GM06990 (cell line): Measurements from ENCODE around the gene SMIM10.
"Not testable (repeated sequence)": the region's sequence is repeated elsewhere in the genome, so short reads cannot be mapped to it uniquely, and the experiment has no call there.

ENCODE experiments used
- DNase-seq: peaks from one replicate; pipeline ENCODE4 v3.0.0-alpha.2; 2011; ENCODE audit not compliant: insufficient read length; ENCODE audit errors: extremely low read depth
- H3K27me3 ChIP-seq: replicated peaks from 2 replicates; pipeline ENCODE4 v1.6.0; 2011; ENCODE audit warnings: low read length; ENCODE audit not compliant: control insufficient read depth, insufficient read depth
- H3K36me3 ChIP-seq: 2 replicates; pipeline ENCODE4 v1.5.1; 2011; ENCODE audit warnings: low read length; ENCODE audit not compliant: control insufficient read depth, insufficient read depth
- H3K4me3 ChIP-seq: replicated peaks from 2 replicates; pipeline ENCODE4 v1.5.1; 2011; ENCODE audit warnings: low read depth, mild to moderate bottlenecking, control low read depth, low read length
- CTCF ChIP-seq: IDR thresholded peaks from 2 replicates; pipeline ENCODE4 v1.5.1; 2011; ENCODE audit warnings: low read length, control low read depth, mild to moderate bottlenecking, inconsistent platforms; ENCODE audit not compliant: insufficient read depth, poor library complexity, severe bottlenecking

Gene SMIM10

GRCh38 chrX:135015523-135016245 lies 24.9 kb downstream of the SMIM10 start:
- H3K36me3 ChIP-seq: no peaks in the 10 kb centered on the region
- no peak for DNase-seq
- H3K27me3 ChIP-seq: no peaks in the 10 kb centered on the region; the same call in none of the 2 replicates
- TF ChIP-seq CTCF: no peak
- no peak overlapping the region for H3K4me3 ChIP-seq

- not testable (repeated sequence) for H3K4me3 ChIP-seq, DNase-seq, H3K36me3 ChIP-seq, H3K27me3 ChIP-seq
These were observed 29.1 kb downstream of the SMIM10 start for GRCh38 chrX:135019890-135020289.

- not testable (repeated sequence) for H3K27me3 ChIP-seq, H3K36me3 ChIP-seq, H3K4me3 ChIP-seq, DNase-seq
These were observed 33.0 kb downstream of the SMIM10 start for GRCh38 chrX:135023791-135024190.

- no peak for TF ChIP-seq CTCF
- DNase-seq: no peak
These were observed 33.7 kb downstream of the SMIM10 start for GRCh38 chrX:135024526-135024925.

GRCh38 chrX:135030207-135030963 lies 39.6 kb downstream of the SMIM10 start:
- not testable (repeated sequence) for H3K36me3 ChIP-seq, H3K4me3 ChIP-seq, DNase-seq, H3K27me3 ChIP-seq

More at GRCh38 chrX:135024526-135024925, 33.7 kb downstream of the SMIM10 start:
- H3K36me3 ChIP-seq: no peaks in the 10 kb centered on the region
- H3K4me3 ChIP-seq: no peak overlapping the region
- no peaks in the 10 kb centered on the region for H3K27me3 ChIP-seq

- not testable (repeated sequence) for DNase-seq, H3K27me3 ChIP-seq, H3K4me3 ChIP-seq, H3K36me3 ChIP-seq
These were observed 50.6 kb downstream of the SMIM10 start for GRCh38 chrX:135041149-135042123.
